GM21737 (cell line): ENCODE results near the gene IRF1.
A peak's percentile ranks its signal among the peaks of the same experiment; 100 is the strongest.
"Not testable (repeated sequence)": the region's sequence is repeated elsewhere in the genome, so short reads cannot be mapped to it uniquely, and the experiment has no call there.

ENCODE experiments used
- ATAC-seq: cut with Tn5 transposase; IDR thresholded peaks from one replicate; pipeline ENCODE4 v1.9.1; 2021; ENCODE audit warnings: mild to moderate bottlenecking, moderate library complexity; ENCODE audit not compliant: unreplicated experiment

The IRF1 gene

DNA sequence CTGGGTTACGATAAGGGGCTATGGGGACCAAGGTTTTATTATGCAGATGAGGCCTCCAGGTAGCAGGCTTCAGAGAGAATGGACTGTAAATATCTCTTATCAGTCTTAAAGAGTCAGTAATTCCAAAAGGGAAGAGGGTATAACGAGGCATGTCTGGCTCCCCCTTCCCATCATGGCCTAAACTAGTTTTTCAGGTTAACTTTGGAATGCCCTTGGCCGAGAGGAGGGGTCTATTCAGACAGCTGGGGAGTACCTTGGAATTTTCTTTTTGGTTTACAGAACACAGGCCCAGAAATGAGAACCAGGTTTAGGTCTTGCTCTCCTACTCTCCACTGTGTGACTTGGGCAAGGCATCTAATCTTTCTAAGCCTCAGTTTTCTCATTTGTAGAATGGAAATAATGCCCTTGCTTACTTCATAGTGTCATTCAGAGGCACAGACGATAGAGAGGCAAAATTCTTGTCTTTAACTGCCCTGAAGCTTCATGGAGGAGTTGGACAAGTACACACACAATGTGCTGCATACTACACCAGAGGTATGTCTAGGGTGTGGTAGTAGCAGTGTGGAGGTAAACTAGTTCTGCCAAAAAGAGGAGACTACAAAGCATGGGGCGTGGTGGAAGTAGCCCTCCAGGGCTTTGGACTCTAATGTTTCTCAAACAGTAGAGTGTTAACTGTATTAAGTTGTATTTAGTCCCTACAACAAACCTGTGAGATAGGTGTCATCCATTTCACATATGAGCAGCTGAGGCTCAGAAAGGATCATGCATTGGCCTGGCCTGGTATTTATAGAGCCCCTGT, 45.5 kb downstream of the IRF1 start:
- ATAC-seq = no peak

DNA sequence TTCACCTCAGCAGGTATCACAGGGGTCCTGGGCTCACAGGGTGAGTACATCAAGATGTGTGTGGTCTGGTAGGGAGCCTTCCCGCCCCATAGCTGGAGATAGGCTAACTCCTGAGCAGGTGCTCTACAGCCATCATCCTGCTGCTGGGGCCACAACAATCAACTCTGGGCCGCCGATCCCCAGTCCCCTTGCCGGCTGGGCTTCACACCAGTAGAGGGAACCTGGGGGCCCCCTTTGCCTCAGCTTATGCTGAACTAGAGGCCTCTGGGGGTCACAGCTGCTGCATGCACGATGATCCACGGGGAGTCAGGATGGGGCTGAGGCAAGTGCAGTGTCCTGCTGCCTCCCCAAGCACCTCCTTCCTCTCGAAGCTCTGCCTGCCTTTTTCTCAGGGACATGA, 46.5 kb downstream of the IRF1 start:
- no peak for ATAC-seq

DNA sequence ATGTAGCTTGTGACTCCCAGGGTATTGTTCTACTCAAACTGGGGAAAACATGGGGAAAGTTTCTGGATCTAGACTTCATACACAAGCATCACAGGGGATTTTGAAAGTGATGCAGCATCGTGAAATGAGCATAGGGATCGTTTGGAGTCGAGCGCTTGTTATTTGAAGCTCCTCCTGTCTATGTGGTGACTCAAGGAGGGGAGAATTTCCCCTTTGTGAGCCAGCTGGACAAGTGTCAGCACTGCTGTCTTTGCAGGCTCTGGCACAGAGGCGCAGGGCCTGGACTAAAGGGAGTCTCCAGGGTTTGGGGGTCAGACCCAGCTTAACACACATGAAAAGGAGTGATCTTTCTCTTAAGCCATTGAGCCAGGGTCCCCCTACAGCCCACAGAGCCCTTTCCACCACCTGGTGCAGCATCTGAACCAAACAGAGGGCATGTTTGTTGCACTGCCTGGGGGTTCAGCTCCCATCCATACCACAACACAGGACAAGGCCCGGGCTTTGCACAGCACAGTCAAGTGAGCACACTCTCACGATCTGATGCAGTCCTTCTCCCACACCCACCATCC, 51.0 kb downstream of the IRF1 start:
- ATAC-seq = no peak

DNA sequence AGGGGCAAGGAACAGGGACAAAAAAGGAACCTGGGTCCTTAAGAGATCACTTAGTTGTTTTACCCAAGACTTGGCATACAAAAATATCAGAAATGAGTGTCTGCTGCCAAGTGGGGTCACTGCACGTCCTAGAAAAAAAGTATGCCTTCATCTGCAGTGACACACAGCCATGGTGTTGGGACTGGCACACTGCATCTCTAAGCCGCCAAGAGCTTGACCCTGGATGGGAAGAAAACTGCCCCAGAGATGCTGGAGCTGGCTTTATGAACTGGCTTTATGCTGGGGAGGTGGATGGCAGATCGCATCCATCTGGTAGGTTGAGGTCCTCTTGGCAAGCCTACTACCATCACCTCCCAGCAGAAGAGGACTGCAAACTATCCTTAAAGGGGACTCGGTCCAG, 51.7 kb downstream of the IRF1 start:
- no peak for ATAC-seq

DNA sequence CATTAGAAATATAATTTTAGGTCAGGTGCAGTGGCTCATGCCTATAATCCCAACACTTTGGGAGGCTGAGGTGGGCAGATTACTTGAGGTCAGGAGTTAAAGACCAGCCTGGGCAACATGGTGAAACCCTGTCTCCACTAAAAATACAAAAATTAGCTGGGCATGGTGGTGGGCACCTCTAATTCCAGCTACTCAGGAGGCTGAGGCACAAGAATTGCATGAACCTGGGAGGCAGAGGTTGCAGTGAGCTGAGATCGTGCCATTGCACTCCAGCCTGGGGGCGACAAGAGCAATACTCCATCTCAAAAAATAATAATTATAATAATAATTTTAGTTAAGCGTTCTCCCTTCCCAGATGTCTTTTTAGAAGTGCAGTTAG, 52.3 kb downstream of the IRF1 start:
- not testable (repeated sequence) for ATAC-seq

DNA sequence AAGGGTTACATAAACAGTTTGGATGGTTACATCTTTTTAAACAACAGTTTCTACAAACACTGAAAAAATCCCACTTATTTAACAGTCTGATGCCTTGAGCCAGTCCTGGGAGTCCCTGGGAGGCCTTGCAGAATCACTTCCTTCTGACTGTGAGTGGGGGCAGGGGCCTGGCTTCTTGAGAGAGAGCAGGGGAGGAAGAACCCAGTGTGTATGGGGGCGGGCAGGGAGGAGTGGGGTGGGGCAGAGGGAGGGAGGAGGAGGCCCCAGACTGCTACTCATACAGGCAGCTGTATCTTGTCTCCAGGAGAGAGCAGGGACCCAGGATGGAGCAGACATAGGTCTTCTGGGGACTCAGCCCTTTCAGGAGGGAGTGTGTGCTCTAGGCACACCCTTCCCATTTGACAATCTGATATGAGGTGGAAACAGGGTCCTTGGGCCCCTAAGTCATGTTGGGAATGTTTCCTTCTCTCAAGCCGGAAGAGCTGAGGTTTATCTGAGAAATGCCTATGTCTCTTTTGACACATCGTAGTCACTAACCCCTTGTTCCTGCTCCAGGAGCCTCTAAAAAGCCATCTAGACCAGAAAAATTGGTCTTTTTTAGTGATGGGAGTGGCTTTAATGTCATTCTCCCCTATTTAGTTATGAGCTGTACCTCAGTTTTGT, 52.8 kb downstream of the IRF1 start:
- peak; percentile 92 for ATAC-seq

DNA sequence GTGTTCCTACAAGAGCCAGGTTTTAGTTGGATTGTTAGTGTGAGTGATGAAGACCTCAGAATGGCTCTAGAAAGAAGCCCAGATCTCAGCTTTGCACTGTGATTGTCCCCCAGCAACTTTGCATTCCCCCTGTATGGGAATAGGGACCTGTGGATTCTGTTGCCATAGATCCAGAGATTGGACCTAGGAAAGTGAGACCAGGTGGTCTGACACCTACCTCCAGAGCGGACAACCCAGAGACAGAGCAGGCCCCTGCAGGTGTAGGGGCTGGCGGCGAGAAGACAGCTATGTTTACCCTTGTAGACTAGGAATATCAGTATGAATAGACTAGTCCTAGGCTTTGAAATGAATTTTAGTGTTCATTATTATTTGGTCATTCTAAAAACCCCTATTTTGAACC, 53.6 kb downstream of the IRF1 start:
- ATAC-seq = no peak

DNA sequence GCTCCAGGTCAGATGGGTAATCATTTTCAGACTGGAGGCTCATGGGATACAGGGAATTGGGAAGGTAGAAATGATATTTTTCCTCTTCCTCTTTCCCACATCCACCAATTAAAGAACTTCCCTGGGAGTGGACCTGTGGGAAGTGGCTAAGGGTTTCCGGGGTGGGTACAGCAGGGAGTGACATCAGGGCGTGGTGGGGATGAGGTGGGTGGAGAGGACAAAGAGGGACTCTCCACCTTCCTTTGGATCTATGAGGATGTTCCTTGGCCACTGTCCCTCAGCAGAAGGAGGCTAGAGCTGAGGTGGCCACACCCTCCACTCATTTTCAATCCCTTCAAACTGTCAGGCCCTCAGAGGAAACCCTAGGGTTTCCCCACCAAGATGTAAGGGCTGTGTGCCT, 54.7 kb downstream of the IRF1 start:
- no peak for ATAC-seq

DNA sequence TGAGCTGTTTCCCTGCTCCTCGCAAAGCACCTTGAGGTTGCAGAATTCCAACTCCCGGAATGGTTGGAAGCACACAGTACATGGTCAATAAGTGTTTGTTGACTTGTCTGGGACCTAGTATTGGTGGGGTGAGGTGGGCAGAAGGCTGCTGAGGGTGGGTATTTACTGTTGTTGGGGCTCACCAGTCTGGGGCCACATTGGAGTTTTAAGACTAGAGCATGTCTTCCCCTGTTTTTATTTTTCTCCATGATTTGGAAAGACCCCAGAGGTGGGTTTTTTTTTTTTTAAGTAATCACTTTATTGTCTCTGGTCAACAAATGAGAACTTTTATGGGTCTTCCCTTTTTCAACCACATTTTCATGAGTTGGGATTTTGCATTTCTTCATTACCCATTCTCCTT, 55.1 kb downstream of the IRF1 start:
- no peak for ATAC-seq

DNA sequence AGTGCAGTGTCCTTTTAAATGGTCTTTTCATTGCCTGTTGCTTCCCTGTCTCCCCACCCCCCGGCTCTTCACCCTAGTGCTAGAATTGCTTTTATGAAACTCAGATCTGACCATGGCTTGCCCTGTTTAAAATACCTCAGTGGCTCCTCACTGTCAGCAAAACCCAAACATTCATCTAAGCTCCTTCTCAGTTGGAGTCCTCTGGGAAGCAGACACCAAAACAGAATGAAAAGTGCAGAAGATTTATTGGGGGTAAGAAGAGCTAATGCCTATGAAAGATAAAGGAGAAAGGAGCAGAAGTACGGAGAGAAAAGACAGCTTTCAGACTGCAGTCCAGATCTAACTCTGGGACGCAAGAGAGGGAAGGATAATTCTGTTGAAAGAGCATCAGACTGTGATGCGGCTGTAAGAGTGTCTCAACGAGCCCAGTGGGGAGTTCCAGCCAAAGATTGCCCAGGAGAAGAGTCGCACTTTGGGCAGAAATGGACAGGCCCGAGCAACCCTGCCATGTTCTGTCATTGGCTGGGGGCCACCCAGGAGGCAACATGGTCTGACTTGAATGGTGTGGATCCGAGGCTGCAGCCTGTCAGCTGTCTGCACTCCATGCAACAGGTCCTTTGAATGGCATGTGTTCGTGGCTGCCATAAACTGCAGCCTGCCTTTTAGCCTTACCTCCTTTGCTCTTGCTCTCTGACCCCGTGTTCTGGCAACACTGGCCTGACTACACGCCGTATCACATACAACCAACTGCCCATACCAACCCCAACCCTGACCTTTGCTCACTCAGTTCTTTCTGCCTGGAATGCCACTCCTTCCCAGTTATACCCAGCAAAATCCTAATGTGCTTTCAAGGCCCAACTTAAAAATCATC, 55.9 kb downstream of the IRF1 start:
- ATAC-seq = no peak

DNA sequence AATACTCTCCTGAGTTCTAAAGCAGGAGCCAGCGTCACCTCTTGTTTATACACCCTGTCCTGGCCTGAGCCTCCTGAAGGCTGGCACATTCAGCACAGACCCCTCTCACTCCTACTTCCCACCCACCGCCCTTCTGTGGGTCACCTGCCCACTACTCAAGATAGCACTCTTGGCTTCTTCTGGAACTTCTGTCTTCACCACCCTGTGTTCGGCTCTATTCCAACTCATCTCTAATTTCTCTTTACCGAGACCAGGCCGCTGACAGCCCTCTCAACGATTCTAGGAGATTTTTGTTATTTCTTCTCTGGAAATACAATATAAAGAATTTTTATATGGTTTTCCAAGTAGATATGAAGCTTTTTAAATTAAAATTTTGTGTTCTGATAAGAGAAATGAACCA, 57.4 kb downstream of the IRF1 start:
- no peak for ATAC-seq

DNA sequence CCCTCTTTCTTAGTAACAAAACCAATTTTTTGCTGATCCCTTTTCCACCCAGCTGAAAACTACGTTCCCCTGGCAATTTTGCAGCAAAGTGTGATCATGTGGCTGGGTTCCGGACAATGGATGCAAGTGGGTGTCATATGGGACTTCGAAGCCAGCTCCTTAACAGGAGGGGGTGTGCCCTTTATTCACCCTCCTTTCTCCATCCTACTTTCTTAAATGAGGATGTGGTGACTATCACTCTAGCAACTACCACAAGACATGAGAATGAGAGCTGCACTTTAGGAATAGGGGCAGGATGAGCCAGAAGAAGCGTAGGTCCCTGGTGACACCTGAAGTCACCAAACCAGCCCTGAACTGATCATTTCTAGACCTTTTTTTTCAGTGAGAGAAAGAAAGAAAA, 58.9 kb downstream of the IRF1 start:
- ATAC-seq = no peak
